Ovary (tissue), 3 donors: ENCODE results near the gene DYRK1B.

Experiments used
- CTCF ChIP-seq, 3 donors: fragments of 450-650 bp in 2 of 3; fragments of 200-600 bp in 1 of 3; IDR thresholded peaks; one replicate each; pipeline versions ENCODE4 v1.5.1 to v1.8.0; 2016 to 2022; ENCODE audit warnings: antibody characterized with exemption in 3 of 3, mild to moderate bottlenecking in 1 of 3
- EP300 ChIP-seq: sonication (generic); formaldehyde crosslinking; IDR thresholded peaks from one replicate; pipeline ENCODE4 v1.6.1; 2017; ENCODE audit warnings: antibody characterized with exemption
- POLR2A ChIP-seq: fragments of 450-650 bp; IDR thresholded peaks from one replicate; pipeline ENCODE4 v1.6.1; 2017; ENCODE audit warnings: antibody characterized with exemption, mild to moderate bottlenecking, moderate library complexity
- donor health status: DM: no; HTN: no; CAD: no.

GRCh38 chr19:39838569-39838968 lies 4.6 kb upstream of the DYRK1B start:
- TF ChIP-seq CTCF (IDR thresholded peaks at IDR 0.05) (no peak), POLR2A (no peak), EP300 (no peak)
